ENCODE results near the gene RPS15.

RPS15 gene

GRCh38 chr19:1438035-1438932 is at the start of gene RPS15:
TSS of gene RPS15 (plus strand) at chr19:1438396. CDS start at chr19:1438426, 30 bp downstream.
- DNase-seq (ENCODE audit: low spot score): peak; percentile 96

GRCh38 chr19:1388637-1389026 is 49.6 kb upstream of the RPS15 start:
- DNase-seq (ENCODE audit: low spot score): no peak

- no peak for DNase-seq (ENCODE audit: low spot score)
Observed at GRCh38 chr19:1389033-1389940, 48.9 kb upstream of the RPS15 start.

GRCh38 chr19:1390890-1391423 is 47.2 kb upstream of the RPS15 start:
- no peak for DNase-seq (ENCODE audit: low spot score)

GRCh38 chr19:1392407-1392806 is 45.8 kb upstream of the RPS15 start:
- DNase-seq (ENCODE audit: low spot score): no peak

GRCh38 chr19:1392939-1393530 is 45.2 kb upstream of the RPS15 start:
- DNase-seq (ENCODE audit: low spot score): no peak

- DNase-seq (ENCODE audit: low spot score): no peak
Observed at GRCh38 chr19:1393841-1394240, 44.4 kb upstream of the RPS15 start.

GRCh38 chr19:1394252-1395193 is 43.7 kb upstream of the RPS15 start:
- DNase-seq (ENCODE audit: low spot score): no peak

GRCh38 chr19:1395194-1396018 is 42.8 kb upstream of the RPS15 start:
- DNase-seq (ENCODE audit: low spot score): no peak

GRCh38 chr19:1396019-1396767 is 42.0 kb upstream of the RPS15 start:
- DNase-seq (ENCODE audit: low spot score): peak; percentile 51

GRCh38 chr19:1396768-1397679 is 41.2 kb upstream of the RPS15 start:
- DNase-seq (ENCODE audit: low spot score): no peak

- DNase-seq (ENCODE audit: low spot score): no peak
Observed at GRCh38 chr19:1397838-1398237, 40.4 kb upstream of the RPS15 start.

- DNase-seq (ENCODE audit: low spot score): no peak
Observed at GRCh38 chr19:1399079-1399478, 39.1 kb upstream of the RPS15 start.

GRCh38 chr19:1399745-1400144 is 38.5 kb upstream of the RPS15 start:
- DNase-seq (ENCODE audit: low spot score): no peak

- peak; percentile 94 for DNase-seq (ENCODE audit: low spot score)
Observed at GRCh38 chr19:1400281-1401137, 37.7 kb upstream of the RPS15 start.

- peak; percentile 90 for DNase-seq (ENCODE audit: low spot score)
Observed at GRCh38 chr19:1401138-1401888, 36.9 kb upstream of the RPS15 start, which contains the start of gene GAMT. TSS of gene GAMT (minus strand) at chr19:1401542. CDS start at chr19:1401476, 66 bp downstream.

GRCh38 chr19:1401889-1402217 is 36.3 kb upstream of the RPS15 start:
- no peak for DNase-seq (ENCODE audit: low spot score)

Data from HuH-7.5 (cell line).